ENCODE results near the gene FAM131C.
"Not testable (repeated sequence)": the region's sequence is repeated elsewhere in the genome, so short reads cannot be mapped to it uniquely, and the experiment has no call there.

Gene FAM131C

GRCh38 chr1:16066245-16066644 lies 7.2 kb downstream of the FAM131C start:
- Histone ChIP-seq H3K9me3 (ENCODE audit: control extremely low read depth in 1 of 5, control insufficient read depth in 4 of 5, insufficient read depth in 2 of 5, low read depth in 1 of 5, low read length in 4 of 5) (no peaks in the 10 kb centered on the region), H3K4me3 (ENCODE audit: control insufficient read depth in 1 of 7, extremely low read depth in 1 of 7, insufficient read depth in 4 of 7, low read depth in 2 of 7, low read length in 6 of 7) (no peak overlapping the region), H3K4me1 (ENCODE audit: control extremely low read depth in 1 of 4, control insufficient read depth in 4 of 4, insufficient read depth in 4 of 4, low read length in 3 of 4) (peaks cover 0 to 14% (median 5%) of the 10 kb centered on the region in 4 experiments), H3K27me3 (replicated peaks in 2 of 5; ENCODE audit: control insufficient read depth in 4 of 5, insufficient read depth in 5 of 5, low read length in 4 of 5) (peaks cover 0 to 22% (median 12%) of the 10 kb centered on the region in 5 experiments), H3K36me3 (ENCODE audit: control insufficient read depth in 4 of 4, insufficient read depth in 4 of 4, low read length in 3 of 4) (no peaks in the 10 kb centered on the region), H3K27ac (ENCODE audit: insufficient read depth in 1 of 2, low read depth in 1 of 2, low read length in 2 of 2, poor library complexity in 1 of 2, severe bottlenecking in 2 of 2) (no peak overlapping the region)
- ChIA-PET POLR2A (no interaction called here), CTCF (interaction anchor here (1.8 to 2.3 kb wide), 2 partner anchors 11 to 13 kb away, joined by 4 to 8 read pairs; no protein-coding TSS in a partner anchor)
- 100% methylated on average over 4 of the region's 4 CpGs for WGBS (ENCODE audit: insufficient coverage)
- no peak for DNase-seq

GRCh38 chr1:16065269-16065576 lies 8.2 kb downstream of the FAM131C start:
- no peak for DNase-seq
- H3K4me1 ChIP-seq (ENCODE audit: control extremely low read depth in 1 of 4, control insufficient read depth in 4 of 4, insufficient read depth in 4 of 4, low read length in 3 of 4), result peaks cover 0 to 14% (median 5%) of the 10 kb centered on the region in 4 experiments
- 100% methylated on average over 4 of the region's 8 CpGs for WGBS (ENCODE audit: insufficient coverage)
- no peak overlapping the region for H3K4me3 ChIP-seq (ENCODE audit: control insufficient read depth in 1 of 7, extremely low read depth in 1 of 7, insufficient read depth in 4 of 7, low read depth in 2 of 7, low read length in 6 of 7)
- ChIA-PET CTCF (interaction anchor here (0.6 to 1.6 kb wide), 3 partner anchors 13 to 56 kb away, joined by 5 to 6 read pairs (median 6); no protein-coding TSS in a partner anchor), POLR2A (interaction anchor here (0.7 kb wide), 1 partner anchor 138 kb away, joined by 3 read pairs; no protein-coding TSS in a partner anchor)
- H3K36me3 ChIP-seq (ENCODE audit: control insufficient read depth in 4 of 4, insufficient read depth in 4 of 4, low read length in 3 of 4), result no peaks in the 10 kb centered on the region
- H3K27me3 ChIP-seq (replicated peaks in 2 of 5; ENCODE audit: control insufficient read depth in 4 of 5, insufficient read depth in 5 of 5, low read length in 4 of 5), result peaks cover 0 to 22% (median 10%) of the 10 kb centered on the region in 5 experiments
- H3K9me3 ChIP-seq (ENCODE audit: control extremely low read depth in 1 of 5, control insufficient read depth in 4 of 5, insufficient read depth in 2 of 5, low read depth in 1 of 5, low read length in 4 of 5), result no peaks in the 10 kb centered on the region
- H3K27ac ChIP-seq (ENCODE audit: insufficient read depth in 1 of 2, low read depth in 1 of 2, low read length in 2 of 2, poor library complexity in 1 of 2, severe bottlenecking in 2 of 2), result no peak overlapping the region

GRCh38 chr1:16064536-16065268 lies 8.7 kb downstream of the FAM131C start:
- H3K36me3 ChIP-seq (ENCODE audit: control insufficient read depth in 4 of 4, insufficient read depth in 4 of 4, low read length in 3 of 4), result no peaks in the 10 kb centered on the region
- ChIA-PET POLR2A (no interaction called here), CTCF (interaction anchor here (0.6 to 1.6 kb wide), 5 partner anchors 8 to 56 kb away, joined by 3 to 6 read pairs (median 6); partner anchors contain the start of gene FAM131C)
- H3K9me3 ChIP-seq (ENCODE audit: control extremely low read depth in 1 of 5, control insufficient read depth in 4 of 5, insufficient read depth in 2 of 5, low read depth in 1 of 5, low read length in 4 of 5), result no peaks in the 10 kb centered on the region
- H3K27ac ChIP-seq (ENCODE audit: insufficient read depth in 1 of 2, low read depth in 1 of 2, low read length in 2 of 2, poor library complexity in 1 of 2, severe bottlenecking in 2 of 2), result no peak overlapping the region
- no peak for DNase-seq
- peaks cover 0 to 10% (median 4%) of the 10 kb centered on the region in 4 experiments for H3K4me1 ChIP-seq (ENCODE audit: control extremely low read depth in 1 of 4, control insufficient read depth in 4 of 4, insufficient read depth in 4 of 4, low read length in 3 of 4)
- H3K4me3 ChIP-seq (ENCODE audit: control insufficient read depth in 1 of 7, extremely low read depth in 1 of 7, insufficient read depth in 4 of 7, low read depth in 2 of 7, low read length in 6 of 7), result no peak overlapping the region
- WGBS (ENCODE audit: insufficient coverage), result 38% methylated on average over 13 of the region's 13 CpGs
- peaks cover 0 to 22% (median 10%) of the 10 kb centered on the region in 5 experiments for H3K27me3 ChIP-seq (replicated peaks in 2 of 5; ENCODE audit: control insufficient read depth in 4 of 5, insufficient read depth in 5 of 5, low read length in 4 of 5)

GRCh38 chr1:16063921-16064320 lies 9.5 kb downstream of the FAM131C start:
- WGBS (ENCODE audit: insufficient coverage), result 65% methylated on average over 8 of the region's 9 CpGs
- no peak overlapping the region for H3K4me3 ChIP-seq (ENCODE audit: control insufficient read depth in 1 of 7, extremely low read depth in 1 of 7, insufficient read depth in 4 of 7, low read depth in 2 of 7, low read length in 6 of 7)

GRCh38 chr1:16063226-16063829 lies 10.1 kb downstream of the FAM131C start:
- DNase-seq, result no peak
- no peak overlapping the region for H3K27ac ChIP-seq (ENCODE audit: insufficient read depth in 1 of 2, low read depth in 1 of 2, low read length in 2 of 2, poor library complexity in 1 of 2, severe bottlenecking in 2 of 2)
- H3K27me3 ChIP-seq (replicated peaks in 2 of 5; ENCODE audit: control insufficient read depth in 4 of 5, insufficient read depth in 5 of 5, low read length in 4 of 5), result peaks cover 0 to 22% (median 10%) of the 10 kb centered on the region in 5 experiments
- no peak overlapping the region for H3K4me3 ChIP-seq (ENCODE audit: control insufficient read depth in 1 of 7, extremely low read depth in 1 of 7, insufficient read depth in 4 of 7, low read depth in 2 of 7, low read length in 6 of 7)
- H3K4me1 ChIP-seq (ENCODE audit: control extremely low read depth in 1 of 4, control insufficient read depth in 4 of 4, insufficient read depth in 4 of 4, low read length in 3 of 4), result peaks cover 0 to 10% (median 4%) of the 10 kb centered on the region in 4 experiments
- WGBS (ENCODE audit: insufficient coverage), result 95% methylated on average over 13 of the region's 15 CpGs
- H3K36me3 ChIP-seq (ENCODE audit: control insufficient read depth in 4 of 4, insufficient read depth in 4 of 4, low read length in 3 of 4), result no peaks in the 10 kb centered on the region
- ChIA-PET POLR2A (no interaction called here), CTCF (interaction anchor here (1.1 to 1.6 kb wide), 2 partner anchors 9 to 11 kb away, joined by 5 to 6 read pairs; partner anchors contain the start of gene FAM131C)
- no peaks in the 10 kb centered on the region for H3K9me3 ChIP-seq (ENCODE audit: control extremely low read depth in 1 of 5, control insufficient read depth in 4 of 5, insufficient read depth in 2 of 5, low read depth in 1 of 5, low read length in 4 of 5)

More at GRCh38 chr1:16063921-16064320, 9.5 kb downstream of the FAM131C start:
- POLR2A ChIA-PET, result no interaction called here
- H3K27me3 ChIP-seq (replicated peaks in 2 of 5; ENCODE audit: control insufficient read depth in 4 of 5, insufficient read depth in 5 of 5, low read length in 4 of 5), result peaks cover 0 to 22% (median 10%) of the 10 kb centered on the region in 5 experiments
- no peak for DNase-seq
- CTCF ChIA-PET, result interaction anchor here (1.1 to 1.6 kb wide), 3 partner anchors 9 to 14 kb away, joined by 5 to 6 read pairs (median 6); partner anchors contain the start of gene FAM131C
- H3K36me3 ChIP-seq (ENCODE audit: control insufficient read depth in 4 of 4, insufficient read depth in 4 of 4, low read length in 3 of 4), result no peaks in the 10 kb centered on the region
- H3K4me1 ChIP-seq (ENCODE audit: control extremely low read depth in 1 of 4, control insufficient read depth in 4 of 4, insufficient read depth in 4 of 4, low read length in 3 of 4), result peaks cover 0 to 10% (median 4%) of the 10 kb centered on the region in 4 experiments
- no peak overlapping the region for H3K27ac ChIP-seq (ENCODE audit: insufficient read depth in 1 of 2, low read depth in 1 of 2, low read length in 2 of 2, poor library complexity in 1 of 2, severe bottlenecking in 2 of 2)
- H3K9me3 ChIP-seq (ENCODE audit: control extremely low read depth in 1 of 5, control insufficient read depth in 4 of 5, insufficient read depth in 2 of 5, low read depth in 1 of 5, low read length in 4 of 5), result no peaks in the 10 kb centered on the region

GRCh38 chr1:16062687-16063075 lies 10.8 kb downstream of the FAM131C start:
- H3K9me3 ChIP-seq (ENCODE audit: control extremely low read depth in 1 of 5, control insufficient read depth in 4 of 5, insufficient read depth in 2 of 5, low read depth in 1 of 5, low read length in 4 of 5); POLR2A ChIA-PET; H3K36me3 ChIP-seq (ENCODE audit: control insufficient read depth in 4 of 4, insufficient read depth in 4 of 4, low read length in 3 of 4); H3K27ac ChIP-seq (ENCODE audit: insufficient read depth in 1 of 2, low read depth in 1 of 2, low read length in 2 of 2, poor library complexity in 1 of 2, severe bottlenecking in 2 of 2); DNase-seq; H3K4me3 ChIP-seq (ENCODE audit: control insufficient read depth in 1 of 7, extremely low read depth in 1 of 7, insufficient read depth in 4 of 7, low read depth in 2 of 7, low read length in 6 of 7); CTCF ChIA-PET: not testable (repeated sequence)
- WGBS (ENCODE audit: insufficient coverage), result 100% methylated on average over 8 of the region's 9 CpGs
- Histone ChIP-seq H3K27me3 (replicated peaks in 2 of 5; ENCODE audit: control insufficient read depth in 4 of 5, insufficient read depth in 5 of 5, low read length in 4 of 5) (peaks cover 0 to 22% (median 8%) of the 10 kb centered on the region in 5 experiments), H3K4me1 (ENCODE audit: control extremely low read depth in 1 of 4, control insufficient read depth in 4 of 4, insufficient read depth in 4 of 4, low read length in 3 of 4) (peaks cover 0 to 10% (median 4%) of the 10 kb centered on the region in 4 experiments)

Measured in common myeloid progenitor, CD34-positive (primary cell).